Measurements from ENCODE around the gene ARFGEF3. TPM values are rescaled to one million over a fixed set of nuclear protein-coding genes. Genes with fewer than 3 reads are reported as not detected.
A peak's percentile ranks its signal among the peaks of the same experiment; 100 is the strongest.

The ARFGEF3 gene
- total RNA-seq, 1 experiment from 2014 or later: 20.1 TPM

DNA sequence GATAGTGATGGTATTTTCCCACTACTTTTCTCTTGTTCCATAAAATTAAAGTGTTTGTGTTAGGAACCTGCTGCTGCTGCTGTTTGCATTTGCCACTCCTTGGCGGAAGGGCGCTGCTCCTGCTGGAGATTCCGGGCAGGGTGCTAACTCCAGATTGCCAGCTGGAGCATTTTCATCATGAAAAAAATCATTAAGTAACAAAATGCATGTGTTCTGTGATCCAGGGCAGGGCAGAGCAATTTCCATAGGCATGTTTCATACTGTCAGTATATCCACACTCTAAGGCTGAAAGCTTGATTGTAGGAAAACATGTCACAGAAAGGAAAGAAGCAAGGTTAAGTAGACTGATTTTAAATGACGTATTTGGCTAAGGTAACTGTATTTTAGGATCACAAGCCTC is 32.5 kb downstream of the ARFGEF3 start:
- ATAC-seq: no peak
- ChIA-PET CTCF (interaction anchor here (0.7 kb wide), 1 partner anchor 27 kb away, joined by 4 read pairs; no protein-coding TSS in a partner anchor), POLR2A (no interaction called here)
- Mint-ChIP-seq H3K27ac (peak overlapping the region; percentile 2; the same call in 1 of the 2 replicates), H3K27me3 (ENCODE audit: low read depth) (no peaks in the 10 kb centered on the region), H3K4me1 (peaks cover 38% of the 10 kb centered on the region), H3K4me3 (no peak overlapping the region), H3K9me3 (no peaks in the 10 kb centered on the region), H3K36me3 (0 out of 2 replicates have a peak, but pooled peaks cover under 1% of the 10 kb centered on the region)
- no peak for DNase-seq (ENCODE audit: low spot score)
- no peak for TF ChIP-seq SMAD4 (CRISPR knock-in tag; IDR thresholded peaks at IDR 0.05)
- TF ChIP-seq TCF7 (CRISPR knock-in tag; IDR thresholded peaks at IDR 0.05; ENCODE audit: low read depth): no peak
- TF ChIP-seq ZNF219 (CRISPR knock-in tag; IDR thresholded peaks at IDR 0.05; ENCODE audit: borderline replicate concordance): no peak
- no peak for TF ChIP-seq MYBL2 (CRISPR knock-in tag; IDR thresholded peaks at IDR 0.05)
- TF ChIP-seq, protein P1, sequence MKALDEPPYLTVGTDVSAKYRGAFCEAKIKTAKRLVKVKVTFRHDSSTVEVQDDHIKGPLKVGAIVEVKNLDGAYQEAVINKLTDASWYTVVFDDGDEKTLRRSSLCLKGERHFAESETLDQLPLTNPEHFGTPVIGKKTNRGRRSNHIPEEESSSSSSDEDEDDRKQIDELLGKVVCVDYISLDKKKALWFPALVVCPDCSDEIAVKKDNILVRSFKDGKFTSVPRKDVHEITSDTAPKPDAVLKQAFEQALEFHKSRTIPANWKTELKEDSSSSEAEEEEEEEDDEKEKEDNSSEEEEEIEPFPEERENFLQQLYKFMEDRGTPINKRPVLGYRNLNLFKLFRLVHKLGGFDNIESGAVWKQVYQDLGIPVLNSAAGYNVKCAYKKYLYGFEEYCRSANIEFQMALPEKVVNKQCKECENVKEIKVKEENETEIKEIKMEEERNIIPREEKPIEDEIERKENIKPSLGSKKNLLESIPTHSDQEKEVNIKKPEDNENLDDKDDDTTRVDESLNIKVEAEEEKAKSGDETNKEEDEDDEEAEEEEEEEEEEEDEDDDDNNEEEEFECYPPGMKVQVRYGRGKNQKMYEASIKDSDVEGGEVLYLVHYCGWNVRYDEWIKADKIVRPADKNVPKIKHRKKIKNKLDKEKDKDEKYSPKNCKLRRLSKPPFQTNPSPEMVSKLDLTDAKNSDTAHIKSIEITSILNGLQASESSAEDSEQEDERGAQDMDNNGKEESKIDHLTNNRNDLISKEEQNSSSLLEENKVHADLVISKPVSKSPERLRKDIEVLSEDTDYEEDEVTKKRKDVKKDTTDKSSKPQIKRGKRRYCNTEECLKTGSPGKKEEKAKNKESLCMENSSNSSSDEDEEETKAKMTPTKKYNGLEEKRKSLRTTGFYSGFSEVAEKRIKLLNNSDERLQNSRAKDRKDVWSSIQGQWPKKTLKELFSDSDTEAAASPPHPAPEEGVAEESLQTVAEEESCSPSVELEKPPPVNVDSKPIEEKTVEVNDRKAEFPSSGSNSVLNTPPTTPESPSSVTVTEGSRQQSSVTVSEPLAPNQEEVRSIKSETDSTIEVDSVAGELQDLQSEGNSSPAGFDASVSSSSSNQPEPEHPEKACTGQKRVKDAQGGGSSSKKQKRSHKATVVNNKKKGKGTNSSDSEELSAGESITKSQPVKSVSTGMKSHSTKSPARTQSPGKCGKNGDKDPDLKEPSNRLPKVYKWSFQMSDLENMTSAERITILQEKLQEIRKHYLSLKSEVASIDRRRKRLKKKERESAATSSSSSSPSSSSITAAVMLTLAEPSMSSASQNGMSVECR (CRISPR knock-in tag; IDR thresholded peaks at IDR 0.05; ENCODE audit: borderline replicate concordance): no peak
- no peak for TF ChIP-seq ZNF121 (CRISPR knock-in tag; IDR thresholded peaks at IDR 0.05)
- TF ChIP-seq ZNF671 (CRISPR knock-in tag; IDR thresholded peaks at IDR 0.05): no peak
- no peak for TF ChIP-seq PRDM15 (CRISPR knock-in tag; IDR thresholded peaks at IDR 0.05)
- no peak for TF ChIP-seq E2F1 (CRISPR knock-in tag; IDR thresholded peaks at IDR 0.05)
- TF ChIP-seq HMGA2 (CRISPR knock-in tag; IDR thresholded peaks at IDR 0.05): no peak
- TF ChIP-seq NFYB (CRISPR knock-in tag; conservative IDR thresholded peaks at IDR 0.05; ENCODE audit: low read depth): no peak
- TF ChIP-seq IRF2 (CRISPR knock-in tag; IDR thresholded peaks at IDR 0.05; ENCODE audit: borderline replicate concordance, low read depth): no peak

DNA sequence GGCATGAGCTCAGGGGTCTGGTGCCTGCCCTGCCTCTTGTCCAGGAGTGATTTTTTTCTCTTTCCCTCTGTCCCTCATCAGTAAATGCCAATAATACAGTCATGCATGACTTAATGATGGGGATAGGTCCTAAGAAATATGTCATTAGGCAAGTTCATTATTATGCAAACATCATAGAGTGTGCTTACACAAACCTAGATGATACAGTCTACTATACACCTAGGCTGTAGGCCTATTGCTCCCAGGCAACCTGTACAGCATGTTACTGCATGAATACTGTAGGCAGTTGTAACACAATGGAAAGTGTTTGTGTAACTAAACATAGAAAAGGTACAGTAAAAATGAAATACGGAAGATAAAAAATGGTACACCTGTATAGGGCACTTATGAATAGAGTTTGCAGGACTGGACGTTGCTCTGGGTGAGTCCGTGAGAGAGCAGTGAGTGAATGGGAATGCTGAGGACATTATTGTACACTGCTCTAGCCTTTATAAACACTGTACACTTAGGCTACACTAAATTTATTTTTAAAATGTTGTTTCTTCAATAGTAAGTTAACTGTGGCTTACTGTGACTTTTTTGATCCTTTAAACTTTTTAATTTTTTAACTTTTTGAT is 34.5 kb downstream of the ARFGEF3 start:
- DNase-seq (ENCODE audit: low spot score) (no peak), ATAC-seq (no peak)
- CTCF ChIA-PET: no interaction called here
- no peaks in the 10 kb centered on the region for H3K27me3 Mint-ChIP-seq (ENCODE audit: low read depth)
- no peak overlapping the region for H3K4me3 Mint-ChIP-seq
- POLR2A ChIA-PET: no interaction called here
- TF ChIP-seq SMAD3 (CRISPR knock-in tag; IDR thresholded peaks at IDR 0.05; ENCODE audit: borderline replicate concordance): no peak
- no peak for TF ChIP-seq PREB (CRISPR knock-in tag; IDR thresholded peaks at IDR 0.05; ENCODE audit: borderline replicate concordance)
- TF ChIP-seq NR3C1 (CRISPR knock-in tag; conservative IDR thresholded peaks at IDR 0.05; ENCODE audit: low read depth): no peak
- TF ChIP-seq MYBL2 (CRISPR knock-in tag; IDR thresholded peaks at IDR 0.05): no peak
- no peak for TF ChIP-seq SMAD4 (CRISPR knock-in tag; IDR thresholded peaks at IDR 0.05)
- no peak for TF ChIP-seq FOXK1 (CRISPR knock-in tag; IDR thresholded peaks at IDR 0.05)
- TF ChIP-seq TP53 (CRISPR knock-in tag; IDR thresholded peaks at IDR 0.05): no peak
- TF ChIP-seq ATF1 (CRISPR knock-in tag; IDR thresholded peaks at IDR 0.05): no peak
- TF ChIP-seq ZNF263 (CRISPR knock-in tag; IDR thresholded peaks at IDR 0.05; ENCODE audit: low read depth): no peak
- TF ChIP-seq, protein P2, sequence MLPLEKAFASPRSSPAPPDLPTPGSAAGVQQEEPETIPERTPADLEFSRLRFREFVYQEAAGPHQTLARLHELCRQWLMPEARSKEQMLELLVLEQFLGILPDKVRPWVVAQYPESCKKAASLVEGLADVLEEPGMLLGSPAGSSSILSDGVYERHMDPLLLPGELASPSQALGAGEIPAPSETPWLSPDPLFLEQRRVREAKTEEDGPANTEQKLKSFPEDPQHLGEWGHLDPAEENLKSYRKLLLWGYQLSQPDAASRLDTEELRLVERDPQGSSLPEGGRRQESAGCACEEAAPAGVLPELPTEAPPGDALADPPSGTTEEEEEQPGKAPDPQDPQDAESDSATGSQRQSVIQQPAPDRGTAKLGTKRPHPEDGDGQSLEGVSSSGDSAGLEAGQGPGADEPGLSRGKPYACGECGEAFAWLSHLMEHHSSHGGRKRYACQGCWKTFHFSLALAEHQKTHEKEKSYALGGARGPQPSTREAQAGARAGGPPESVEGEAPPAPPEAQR (CRISPR knock-in tag; IDR thresholded peaks at IDR 0.05): no peak
- no peak for TF ChIP-seq JUN (CRISPR knock-in tag; IDR thresholded peaks at IDR 0.05)
- peaks cover 16% of the 10 kb centered on the region; the same call in 1 of the 2 replicates for H3K36me3 Mint-ChIP-seq
- peaks cover 14% of the 10 kb centered on the region for H3K9me3 Mint-ChIP-seq
- H3K4me1 Mint-ChIP-seq: peaks cover 53% of the 10 kb centered on the region
- 0 out of 2 replicates have a peak overlapping the region, but pooled peaks have one; percentile 42 for H3K27ac Mint-ChIP-seq
